Smooth muscle cell (in vitro differentiated cells): ENCODE measurements around the gene B3GNT5. TPM values are rescaled to one million over a fixed set of nuclear protein-coding genes. Genes with fewer than 3 reads are reported as not detected.

Source experiments
- DNase-seq: peaks from one replicate; lab custom pipeline; 2025; ENCODE audit not compliant: unreplicated experiment; lab: John Stamatoyannopoulos, UW
- H2AFZ ChIP-seq: fragments of 200-600 bp; sonication (generic); 2 replicates; pipeline ENCODE4 v1.6.0; 2016; ENCODE audit warnings: antibody characterized with exemption, low read depth, mild to moderate bottlenecking
- H3F3A ChIP-seq: fragments of 200-600 bp; sonication (generic); 2 replicates; pipeline ENCODE4 v1.6.0; 2017; ENCODE audit warnings: antibody characterized with exemption, low read depth
- H3K27ac ChIP-seq: fragments of 200-600 bp; sonication (generic); 2 replicates; pipeline ENCODE4 v1.5.1; 2016; ENCODE audit warnings: low read depth, mild to moderate bottlenecking
- H3K27me3 ChIP-seq: fragments of 200-600 bp; sonication (generic); 2 replicates; pipeline ENCODE4 v1.6.1; 2016; ENCODE audit warnings: low read depth, mild to moderate bottlenecking
- H3K36me3 ChIP-seq: fragments of 200-600 bp; sonication (generic); 2 replicates; pipeline ENCODE4 v1.5.1; 2016; ENCODE audit warnings: low read depth
- H3K4me1 ChIP-seq: fragments of 200-600 bp; sonication (generic); 2 replicates; pipeline ENCODE4 v1.5.1; 2016; ENCODE audit warnings: low read depth
- H3K4me2 ChIP-seq: fragments of 200-600 bp; sonication (generic); 2 replicates; pipeline ENCODE4 v1.6.0; 2016; ENCODE audit warnings: mild to moderate bottlenecking
- H3K4me3 ChIP-seq: fragments of 200-600 bp; sonication (generic); 2 replicates; pipeline ENCODE4 v1.5.1; 2016; ENCODE audit warnings: mild to moderate bottlenecking
- H3K79me2 ChIP-seq: fragments of 200-600 bp; sonication (generic); 2 replicates; pipeline ENCODE4 v1.6.0; 2016; ENCODE audit warnings: low read depth, mild to moderate bottlenecking
- H3K9ac ChIP-seq: fragments of 200-600 bp; sonication (generic); 2 replicates; pipeline ENCODE4 v1.6.0; 2016; ENCODE audit warnings: low read depth
- H3K9me3 ChIP-seq: fragments of 200-600 bp; sonication (generic); replicated peaks from 2 replicates; pipeline ENCODE4 v1.5.1; 2016; ENCODE audit warnings: low read depth
- H4K20me1 ChIP-seq: fragments of 200-600 bp; sonication (generic); 2 replicates; pipeline ENCODE4 v1.6.0; 2016; ENCODE audit warnings: low read depth
- CTCF ChIP-seq: fragments of 200-600 bp; sonication (generic); IDR thresholded peaks from 2 replicates; pipeline ENCODE4 v1.5.1; 2017; ENCODE audit warnings: borderline replicate concordance, mild to moderate bottlenecking, antibody characterized with exemption; ENCODE audit not compliant: insufficient read depth, poor library complexity, severe bottlenecking
- WGBS: methylation state at CpG from one replicate; pipeline ENCODE4 v1.1.7; 2016; ENCODE audit warnings: low lambda C conversion rate; 5-methylcytosine and 5-hydroxymethylcytosine counted together
- polyA plus RNA-seq: library from polyadenylated mRNA; unstranded; fragments of >200 nt; fragmentation: Nextera tagmentation; extraction: Ambion mirVana; gene quantifications from 2 replicates; pipeline ENCODE4 v1.2.1, GENCODE V29; 2016
- total RNA-seq: library from RNA; depleted of rRNA; stranded (reverse); fragments of >200 nt; gene quantifications from 2 replicates; pipeline ENCODE4 v1.2.3, GENCODE V29; 2014

B3GNT5 gene
- total and polyA plus RNA-seq, 2 experiments from 2014 or later, result 7.2 to 11.5 TPM

DNA sequence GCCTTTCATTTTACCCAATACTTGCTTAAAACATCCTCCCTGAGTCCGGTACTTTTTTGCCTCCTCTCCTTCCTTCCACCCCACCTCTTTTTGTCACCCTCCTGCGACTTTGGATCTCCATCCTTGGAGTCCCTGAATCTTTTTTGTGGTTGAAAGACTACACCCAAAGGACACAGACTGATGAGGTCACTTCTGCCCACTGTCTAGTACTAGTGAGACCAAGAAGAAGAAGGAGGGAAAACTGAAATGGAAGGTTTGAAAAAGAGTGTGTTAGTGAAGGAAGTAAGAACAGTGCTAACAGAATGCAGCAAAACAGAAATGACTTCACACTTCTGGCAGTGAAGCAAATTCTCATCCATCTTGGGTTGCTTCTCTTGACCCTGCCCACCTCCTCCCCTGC lies 6.6 kb downstream of the B3GNT5 start:
- no peaks in the 10 kb centered on the region for H3K9me3 ChIP-seq
- no peak overlapping the region for H3K27ac ChIP-seq
- no peak overlapping the region for H3K4me3 ChIP-seq
- DNase-seq, result no peak
- H4K20me1 ChIP-seq, result peaks cover 12% of the 10 kb centered on the region
- 71% methylated on average over 2 of the region's 2 CpGs for WGBS
- TF ChIP-seq CTCF, result no peak
- peaks cover 29% of the 10 kb centered on the region for H3K4me1 ChIP-seq
- H3F3A ChIP-seq, result peaks cover 14% of the 10 kb centered on the region
- H3K79me2 ChIP-seq, result peaks cover 43% of the 10 kb centered on the region
- H3K9ac ChIP-seq, result no peak overlapping the region
- H2AFZ ChIP-seq, result no peak overlapping the region
- no peaks in the 10 kb centered on the region for H3K36me3 ChIP-seq
- H3K4me2 ChIP-seq, result no peak overlapping the region
- H3K27me3 ChIP-seq, result no peaks in the 10 kb centered on the region

GRCh38 chr3:183260167-183260904 lies 7.3 kb downstream of the B3GNT5 start:
- Histone ChIP-seq H3K27ac (no peak overlapping the region), H4K20me1 (peaks cover 12% of the 10 kb centered on the region), H3K79me2 (peaks cover 38% of the 10 kb centered on the region), H3K4me1 (peaks cover 29% of the 10 kb centered on the region), H3K9me3 (no peaks in the 10 kb centered on the region), H3K4me3 (no peak overlapping the region), H3K4me2 (no peak overlapping the region), H3F3A (peaks cover 10% of the 10 kb centered on the region), H3K9ac (no peak overlapping the region), H3K27me3 (no peaks in the 10 kb centered on the region), H2AFZ (no peak overlapping the region), H3K36me3 (no peaks in the 10 kb centered on the region)
- DNase-seq, result no peak
- WGBS, result 89% methylated on average over 7 of the region's 7 CpGs
- no peak for TF ChIP-seq CTCF

DNA sequence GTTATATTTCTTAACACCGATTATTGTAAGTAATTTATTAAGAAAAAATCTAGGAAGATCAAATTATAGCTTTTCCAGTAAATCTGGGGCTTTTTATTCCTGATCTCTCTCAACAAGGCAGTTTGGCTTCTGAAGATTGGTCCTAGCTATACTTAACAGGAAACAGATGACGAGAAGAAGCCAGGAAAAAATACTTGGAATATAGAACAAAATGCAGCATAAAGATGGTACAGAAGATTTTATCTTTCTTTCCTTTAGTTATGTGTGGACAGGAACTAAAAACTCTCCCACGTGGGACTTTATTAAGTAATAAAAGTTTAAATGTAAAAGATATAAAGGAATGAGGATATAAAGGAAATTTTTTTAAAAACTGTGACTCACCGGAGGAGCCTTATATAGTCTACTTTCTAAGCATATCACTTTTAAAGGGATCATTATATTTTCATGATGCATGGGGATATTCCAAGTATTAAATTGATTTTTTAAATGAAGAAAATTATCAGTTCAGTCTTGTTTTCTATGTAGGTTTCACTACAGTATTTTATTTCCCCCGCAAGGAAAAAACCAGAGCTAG lies 8.2 kb downstream of the B3GNT5 start:
- Histone ChIP-seq H3K4me1 (peaks cover 35% of the 10 kb centered on the region), H3K36me3 (no peaks in the 10 kb centered on the region), H4K20me1 (peaks cover 10% of the 10 kb centered on the region), H3K9me3 (no peaks in the 10 kb centered on the region), H3K4me3 (no peak overlapping the region), H3K27ac (no peak overlapping the region), H3K4me2 (no peak overlapping the region), H3K27me3 (no peaks in the 10 kb centered on the region), H3K9ac (no peak overlapping the region), H3K79me2 (peaks cover 30% of the 10 kb centered on the region), H3F3A (peaks cover 9% of the 10 kb centered on the region), H2AFZ (no peak overlapping the region)
- no peak for DNase-seq
- 82% methylated on average over 5 of the region's 5 CpGs for WGBS
- TF ChIP-seq CTCF, result no peak

DNA sequence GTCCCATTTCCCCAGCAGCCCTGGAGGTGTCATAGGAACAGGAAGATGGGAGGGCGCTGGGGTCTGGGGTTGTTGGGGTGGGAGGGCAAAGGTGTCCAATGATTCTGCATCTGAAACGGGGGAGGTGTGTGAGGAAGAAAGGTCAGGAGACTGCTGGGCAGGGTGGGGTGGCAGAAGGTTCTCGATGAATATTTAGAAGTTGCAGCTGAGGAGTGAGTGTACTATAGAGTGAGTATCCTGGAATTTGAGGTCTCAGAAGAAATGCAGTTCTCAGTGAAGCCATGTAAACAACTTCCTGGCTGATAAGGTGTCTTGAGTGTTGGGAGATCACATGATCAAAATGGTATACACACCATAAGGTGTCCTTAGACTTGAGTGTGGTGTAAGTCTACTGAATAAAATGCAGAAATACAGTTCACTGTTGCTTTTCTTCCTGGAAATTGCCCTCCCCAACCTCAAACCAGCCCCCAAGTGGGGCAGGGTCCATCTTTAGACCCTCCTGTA lies 9.9 kb downstream of the B3GNT5 start:
- TF ChIP-seq CTCF, result no peak
- Histone ChIP-seq H3K4me1 (peaks cover 38% of the 10 kb centered on the region), H3K79me2 (peaks cover 34% of the 10 kb centered on the region)

More for the DNA sequence above, 9.9 kb downstream of the B3GNT5 start:
- no peak overlapping the region for H3K9ac ChIP-seq
- H3K27me3 ChIP-seq, result no peaks in the 10 kb centered on the region
- WGBS, result 96% methylated on average over 3 of the region's 3 CpGs
- H4K20me1 ChIP-seq, result peaks cover 12% of the 10 kb centered on the region
- DNase-seq, result no peak
- no peaks in the 10 kb centered on the region for H3K36me3 ChIP-seq
- H3K27ac ChIP-seq, result no peak overlapping the region
- no peak overlapping the region for H3K4me3 ChIP-seq
- no peaks in the 10 kb centered on the region for H3K9me3 ChIP-seq
- H3F3A ChIP-seq, result peaks cover 9% of the 10 kb centered on the region
- no peak overlapping the region for H2AFZ ChIP-seq
- no peak overlapping the region for H3K4me2 ChIP-seq
